Osteoblast (primary cell): ENCODE results near the gene CACNA1D. TPM values are rescaled to one million over a fixed set of nuclear protein-coding genes. Genes with fewer than 3 reads are reported as not detected.

Experiments
- DNase-seq: peaks from one replicate; pipeline ENCODE4 v3.0.0; 2011; ENCODE audit warnings: low spot score, mixed read lengths; ENCODE audit not compliant: insufficient read length; ENCODE audit errors: missing footprints
- H2AFZ ChIP-seq: 2 replicates; pipeline ENCODE4 v1.6.0; 2011; ENCODE audit warnings: mild to moderate bottlenecking, low read length
- H3K27ac ChIP-seq: 2 replicates; pipeline ENCODE4 v1.5.1; 2011; ENCODE audit warnings: mild to moderate bottlenecking, low read depth, low read length, moderate library complexity
- H3K27me3 ChIP-seq: 2 replicates; pipeline ENCODE4 v1.6.0; 2012; ENCODE audit warnings: mild to moderate bottlenecking, control low read depth, inconsistent platforms, low read length, moderate library complexity; ENCODE audit not compliant: insufficient read depth
- H3K36me3 ChIP-seq: 2 replicates; pipeline ENCODE4 v1.5.1; 2011; ENCODE audit warnings: mild to moderate bottlenecking, low read length, control low read depth, moderate library complexity; ENCODE audit not compliant: insufficient read depth
- H3K4me1 ChIP-seq: 2 replicates; pipeline ENCODE4 v1.5.1; 2011; ENCODE audit warnings: mild to moderate bottlenecking, low read length, control low read depth, moderate library complexity; ENCODE audit not compliant: insufficient read depth
- H3K4me2 ChIP-seq: 2 replicates; pipeline ENCODE4 v1.6.0; 2011; ENCODE audit warnings: mild to moderate bottlenecking, low read length; ENCODE audit not compliant: insufficient read depth
- H3K4me3 ChIP-seq: fragments of 200-600 bp; sonication (generic); 3 replicates; pipeline ENCODE4 v1.5.1; 2012; ENCODE audit warnings: mild to moderate bottlenecking, low read length, inconsistent platforms; ENCODE audit not compliant: insufficient read depth
- H3K79me2 ChIP-seq: 2 replicates; pipeline ENCODE4 v1.6.0; 2012; ENCODE audit warnings: mild to moderate bottlenecking, low read length, control low read depth, inconsistent platforms; ENCODE audit not compliant: insufficient read depth
- H3K9me3 ChIP-seq: 2 replicates; pipeline ENCODE4 v1.5.1; 2011; ENCODE audit warnings: low read depth, low read length, control low read depth
- H4K20me1 ChIP-seq: 2 replicates; pipeline ENCODE4 v1.6.0; 2012; ENCODE audit warnings: mild to moderate bottlenecking, low read length, control low read depth; ENCODE audit not compliant: insufficient read depth
- CTCF ChIP-seq: IDR thresholded peaks from 2 replicates; pipeline ENCODE4 v1.5.1; 2011; ENCODE audit warnings: mild to moderate bottlenecking, low read depth, low read length, moderate library complexity; ENCODE audit errors: extremely low read depth
- total RNA-seq: library from RNA; depleted of rRNA; stranded (reverse); fragments of >200 nt; gene quantifications from 2 replicates; pipeline ENCODE4 v1.2.3, GENCODE V29; 2012

CACNA1D gene
- total RNA-seq, 1 donor, result under 0.01 TPM

GRCh38 chr3:53773021-53773436, 278.6 kb downstream of the CACNA1D start:
- DNase-seq, result no peak
- Histone ChIP-seq H3K27me3 (peaks cover 20% of the 10 kb centered on the region), H3K27ac (peak overlapping the region; percentile 58), H4K20me1 (no peaks in the 10 kb centered on the region), H3K4me1 (peaks cover 34% of the 10 kb centered on the region), H3K79me2 (no peaks in the 10 kb centered on the region), H2AFZ (peak overlapping the region; percentile 26), H3K9me3 (no peaks in the 10 kb centered on the region), H3K4me3 (no peak overlapping the region), H3K36me3 (no peaks in the 10 kb centered on the region), H3K4me2 (peak overlapping the region; percentile 11)
- TF ChIP-seq CTCF, result no peak

GRCh38 chr3:53773611-53774368, 279.4 kb downstream of the CACNA1D start:
- Histone ChIP-seq H3K4me3 (no peak overlapping the region), H3K79me2 (no peaks in the 10 kb centered on the region), H3K27me3 (peaks cover 18% of the 10 kb centered on the region), H3K36me3 (no peaks in the 10 kb centered on the region), H3K4me2 (no peak overlapping the region), H3K27ac (peak overlapping the region; percentile 58), H3K4me1 (peaks cover 34% of the 10 kb centered on the region), H4K20me1 (no peaks in the 10 kb centered on the region), H2AFZ (peak overlapping the region; percentile 26), H3K9me3 (no peaks in the 10 kb centered on the region)
- peak; percentile 87 for DNase-seq
- no peak for TF ChIP-seq CTCF

- peaks cover 34% of the 10 kb centered on the region for H3K4me1 ChIP-seq
- no peaks in the 10 kb centered on the region for H4K20me1 ChIP-seq
- no peak overlapping the region for H3K4me3 ChIP-seq
- H3K4me2 ChIP-seq, result no peak overlapping the region
- no peak for TF ChIP-seq CTCF
- DNase-seq, result no peak
- H2AFZ ChIP-seq, result no peak overlapping the region
- H3K36me3 ChIP-seq, result no peaks in the 10 kb centered on the region
- H3K27ac ChIP-seq, result no peak overlapping the region
- H3K79me2 ChIP-seq, result no peaks in the 10 kb centered on the region
- H3K9me3 ChIP-seq, result no peaks in the 10 kb centered on the region
- peaks cover 12% of the 10 kb centered on the region for H3K27me3 ChIP-seq
Observed at GRCh38 chr3:53774414-53774813, 280.0 kb downstream of the CACNA1D start.

GRCh38 chr3:53775018-53775417, 280.6 kb downstream of the CACNA1D start:
- H3K27me3 ChIP-seq, result peaks cover 7% of the 10 kb centered on the region
- H3K36me3 ChIP-seq, result no peaks in the 10 kb centered on the region
- H2AFZ ChIP-seq, result no peak overlapping the region
- no peak overlapping the region for H3K4me3 ChIP-seq
- no peak overlapping the region for H3K27ac ChIP-seq
- no peaks in the 10 kb centered on the region for H3K79me2 ChIP-seq
- no peaks in the 10 kb centered on the region for H4K20me1 ChIP-seq
- H3K4me2 ChIP-seq, result no peak overlapping the region
- TF ChIP-seq CTCF, result no peak
- H3K9me3 ChIP-seq, result no peaks in the 10 kb centered on the region
- peaks cover 34% of the 10 kb centered on the region for H3K4me1 ChIP-seq
- no peak for DNase-seq
